DMS53 (cell line): Measurements from ENCODE around the gene DHX9.

Experiments used
- DNase-seq: peaks from one replicate; lab custom pipeline; 2025; lab: John Stamatoyannopoulos, UW

The DHX9 gene

GRCh38 chr1:182839209-182840066 lies at the start of gene DHX9:
DHX9 (plus strand) TSS chr1:182839347; CDS start chr1:182842567, 3,220 bp downstream.
- DNase-seq, result peak; percentile 95

DNA sequence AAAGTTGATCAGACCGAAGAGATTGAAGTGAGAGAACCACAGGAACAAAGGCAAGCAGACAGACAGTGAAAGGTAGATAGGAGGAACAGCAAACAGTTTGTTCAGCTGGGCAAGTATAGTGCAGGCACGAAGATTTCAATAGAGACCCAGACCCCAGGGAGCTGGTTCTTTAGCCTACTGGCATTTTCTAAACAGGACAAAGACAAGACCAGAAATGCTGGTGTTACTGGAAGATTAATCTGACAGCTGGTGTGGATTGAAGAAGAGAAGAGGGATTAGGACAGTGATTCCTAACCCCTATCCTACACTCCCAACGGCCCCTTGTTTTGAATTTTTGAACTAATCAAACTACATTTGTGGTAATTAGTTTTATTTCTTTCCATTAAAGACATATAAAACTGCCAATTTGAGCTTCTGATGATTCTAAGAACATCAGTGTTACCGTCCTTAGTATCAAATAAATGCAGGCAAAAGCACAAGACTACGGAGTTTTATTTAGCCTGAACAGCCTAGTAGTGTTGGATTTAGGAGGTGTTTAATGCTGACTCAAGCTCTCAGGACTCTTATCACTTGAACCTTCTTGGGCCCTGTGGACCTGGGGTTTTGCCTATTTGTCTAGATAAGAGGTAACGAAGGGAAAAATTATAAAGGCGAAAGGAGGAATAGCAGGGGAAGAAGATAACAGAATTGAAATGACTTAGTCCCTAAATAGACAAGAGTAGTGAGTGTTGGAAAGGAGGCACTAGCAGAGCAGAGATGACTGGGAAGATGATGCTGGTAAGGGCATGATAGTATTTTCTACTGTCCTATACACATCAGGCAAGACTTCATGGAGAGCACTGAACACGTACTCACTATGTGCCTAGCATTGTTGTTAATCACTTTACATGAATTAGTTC lies 47.6 kb upstream of the DHX9 start:
- DNase-seq, result no peak

- no peak for DNase-seq
Observed at GRCh38 chr1:182794091-182794490, 45.1 kb upstream of the DHX9 start.

DNA sequence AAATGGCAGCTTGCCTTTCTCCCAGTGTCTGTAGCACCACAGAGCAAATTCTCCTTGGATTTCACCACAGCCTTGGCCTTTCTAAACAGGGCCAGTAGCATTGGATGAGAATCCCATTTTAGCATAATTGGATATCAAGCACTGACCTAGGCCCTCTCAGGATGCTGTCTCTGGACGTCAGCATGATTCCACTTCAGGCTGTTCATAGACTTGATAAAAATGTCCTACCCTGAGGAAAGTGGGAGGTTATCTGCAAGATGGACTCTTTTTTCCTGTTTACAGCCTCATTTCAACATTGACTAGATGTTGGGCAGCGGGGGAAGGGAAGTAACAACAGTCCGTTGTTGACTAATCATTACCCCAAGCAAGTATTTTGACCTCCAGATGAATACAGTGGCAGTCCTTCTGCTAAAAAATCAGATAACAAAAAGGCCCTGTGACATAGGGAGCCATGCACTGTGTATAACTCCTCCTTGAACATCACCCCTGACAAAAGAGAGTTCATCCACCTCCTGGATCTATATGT lies 44.4 kb upstream of the DHX9 start:
- no peak for DNase-seq

DNA sequence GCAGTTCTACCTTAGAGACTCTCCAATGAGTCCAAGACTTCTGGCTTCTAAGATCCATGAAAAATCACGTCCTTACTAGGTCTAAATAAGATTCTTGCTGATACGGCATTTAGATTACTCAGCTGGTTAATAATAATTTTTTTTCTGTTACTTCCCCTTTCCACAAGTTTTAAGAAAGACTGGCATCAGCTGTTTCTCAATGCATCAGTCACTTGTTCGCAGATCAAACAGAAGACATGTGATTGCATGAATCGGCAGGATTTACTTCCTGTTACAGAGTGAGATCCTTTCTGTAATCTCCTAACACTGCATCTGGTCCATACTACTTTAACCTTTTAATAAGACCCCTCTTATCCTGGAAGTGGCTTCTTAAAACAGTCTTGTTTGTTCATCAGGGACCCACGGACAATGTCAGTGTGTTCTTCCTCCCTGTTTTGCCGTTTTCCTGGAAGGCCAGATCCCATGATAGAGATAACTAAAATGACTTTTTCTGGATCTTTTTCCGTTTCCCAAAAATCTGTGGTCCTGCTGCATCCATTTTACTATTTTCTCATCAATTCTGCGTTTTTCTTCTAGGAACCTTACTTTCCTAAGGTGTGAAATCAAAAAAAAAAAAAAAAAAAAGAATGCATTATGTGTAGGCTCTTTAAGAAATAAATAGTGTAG lies 43.5 kb upstream of the DHX9 start:
- DNase-seq, result peak; percentile 87

GRCh38 chr1:182802006-182802803 lies 36.9 kb upstream of the DHX9 start:
- DNase-seq, result no peak

DNA sequence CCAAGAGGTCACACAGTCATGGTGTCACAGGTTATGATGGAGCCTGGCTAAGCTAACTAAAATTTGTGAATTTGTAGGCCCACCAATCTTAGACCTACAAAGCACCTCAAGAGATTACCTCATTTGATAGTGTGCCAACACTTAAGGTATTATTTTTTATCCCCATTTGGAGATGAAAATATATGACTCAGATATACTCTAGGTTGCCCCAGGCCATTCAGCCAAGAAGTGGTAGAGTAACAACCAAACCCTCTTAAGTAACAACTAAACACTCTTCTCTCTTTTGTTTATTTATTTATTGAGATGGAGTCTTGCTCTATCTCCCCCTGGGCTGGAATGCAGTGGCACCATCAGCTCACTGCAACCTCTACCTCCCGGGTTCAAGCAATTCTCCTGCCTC lies 35.3 kb upstream of the DHX9 start:
- no peak for DNase-seq

- peak; percentile 27 for DNase-seq
Observed at GRCh38 chr1:182806015-182806678, 33.0 kb upstream of the DHX9 start.

DNA sequence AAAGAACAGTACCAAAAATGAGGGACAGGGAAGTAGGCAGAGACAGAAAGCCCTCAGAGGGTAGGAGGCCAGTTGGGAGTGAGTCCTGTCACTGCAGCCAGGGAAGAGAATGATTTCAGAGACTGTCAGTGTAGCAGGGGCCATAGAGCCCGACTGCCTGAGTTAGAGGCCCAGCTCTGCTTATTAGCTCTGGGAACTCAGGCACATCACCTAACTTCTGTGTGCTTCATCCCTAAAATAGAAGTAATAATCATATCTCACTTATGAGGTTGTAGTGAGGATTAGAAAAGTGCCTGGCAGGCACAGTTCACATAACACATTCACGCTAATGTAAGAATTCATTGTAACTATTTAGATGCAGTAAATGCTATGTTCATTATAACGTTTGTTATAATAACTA lies 31.2 kb upstream of the DHX9 start:
- no peak for DNase-seq

- peak; percentile 22 for DNase-seq
Observed at GRCh38 chr1:182809414-182809957, 29.7 kb upstream of the DHX9 start.

GRCh38 chr1:182811975-182812722 lies 27.0 kb upstream of the DHX9 start:
- peak; percentile 3 for DNase-seq

DNA sequence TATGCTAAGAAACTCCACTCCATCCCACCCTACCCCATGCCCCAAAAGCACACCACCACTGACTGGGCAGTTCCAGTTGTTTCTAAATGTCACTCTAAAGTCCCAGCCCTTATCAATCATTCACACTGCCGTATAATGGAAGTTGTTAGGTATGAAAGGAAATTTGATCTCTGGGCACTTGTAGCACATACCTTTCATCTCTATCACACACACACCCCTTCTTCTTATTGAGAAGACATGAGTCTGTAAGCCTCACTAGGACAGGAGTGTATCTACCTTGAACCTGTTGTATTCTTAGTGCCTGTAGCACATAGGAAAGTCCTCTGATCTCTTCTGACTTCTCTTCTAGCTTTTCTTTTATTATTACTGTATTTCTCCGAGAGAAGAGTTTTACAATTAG lies 22.3 kb upstream of the DHX9 start:
- DNase-seq, result no peak

GRCh38 chr1:182817802-182818201 lies 21.3 kb upstream of the DHX9 start:
- DNase-seq, result no peak

GRCh38 chr1:182823220-182823619 lies 15.9 kb upstream of the DHX9 start:
- DNase-seq, result no peak

GRCh38 chr1:182826892-182827291 lies 12.3 kb upstream of the DHX9 start:
- no peak for DNase-seq

- no peak for DNase-seq
Observed at GRCh38 chr1:182829285-182829932, 9.7 kb upstream of the DHX9 start.

DNA sequence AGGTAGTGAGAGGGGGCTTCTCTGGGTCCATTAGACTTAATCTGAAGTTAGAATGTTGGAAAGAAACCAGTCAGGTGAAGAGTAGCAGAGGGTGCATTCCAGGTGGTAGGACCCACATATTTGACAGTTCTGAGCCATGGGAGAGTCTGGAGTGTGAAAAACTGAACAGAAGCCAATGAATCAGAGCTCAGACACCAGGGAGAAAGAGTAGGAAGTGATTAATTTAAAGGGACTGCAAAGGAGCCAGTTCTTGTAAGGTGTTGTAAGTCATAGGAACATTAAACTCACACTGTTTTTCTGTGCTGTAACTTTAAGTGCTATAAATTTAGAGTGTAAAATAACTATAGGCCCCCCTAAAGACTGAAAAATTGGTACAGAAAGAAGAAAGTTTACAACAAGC lies 5.9 kb upstream of the DHX9 start:
- DNase-seq, result no peak

GRCh38 chr1:182834326-182834725 lies 4.8 kb upstream of the DHX9 start:
- no peak for DNase-seq

DNA sequence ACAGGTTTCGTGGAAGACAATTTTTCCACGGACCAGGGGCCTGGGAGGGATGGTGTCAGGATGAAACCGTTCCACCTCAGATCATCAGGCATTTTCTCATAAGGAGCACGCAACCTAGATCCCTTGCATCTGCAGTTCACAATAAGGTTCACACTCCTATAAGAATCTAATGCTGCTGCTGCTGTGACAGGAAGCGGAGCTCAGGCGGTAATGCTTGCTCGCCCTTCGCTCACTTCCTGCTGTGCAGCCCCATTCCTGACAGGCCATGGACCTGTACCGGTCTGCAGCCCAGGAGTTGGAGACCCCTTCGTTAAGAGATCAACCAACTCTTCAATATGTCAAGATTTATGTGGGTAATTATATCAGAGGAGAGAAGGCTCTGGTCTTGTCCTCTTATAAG lies 3.3 kb upstream of the DHX9 start:
- no peak for DNase-seq
